Nucleus accumbens (tissue), 56 donors: ENCODE data around the gene KCNIP2.

Experiments used
- DNase-seq, 56 donors: peaks; one replicate each; lab custom pipeline; 2025; lab: John Stamatoyannopoulos, UW

The KCNIP2 gene

DNA sequence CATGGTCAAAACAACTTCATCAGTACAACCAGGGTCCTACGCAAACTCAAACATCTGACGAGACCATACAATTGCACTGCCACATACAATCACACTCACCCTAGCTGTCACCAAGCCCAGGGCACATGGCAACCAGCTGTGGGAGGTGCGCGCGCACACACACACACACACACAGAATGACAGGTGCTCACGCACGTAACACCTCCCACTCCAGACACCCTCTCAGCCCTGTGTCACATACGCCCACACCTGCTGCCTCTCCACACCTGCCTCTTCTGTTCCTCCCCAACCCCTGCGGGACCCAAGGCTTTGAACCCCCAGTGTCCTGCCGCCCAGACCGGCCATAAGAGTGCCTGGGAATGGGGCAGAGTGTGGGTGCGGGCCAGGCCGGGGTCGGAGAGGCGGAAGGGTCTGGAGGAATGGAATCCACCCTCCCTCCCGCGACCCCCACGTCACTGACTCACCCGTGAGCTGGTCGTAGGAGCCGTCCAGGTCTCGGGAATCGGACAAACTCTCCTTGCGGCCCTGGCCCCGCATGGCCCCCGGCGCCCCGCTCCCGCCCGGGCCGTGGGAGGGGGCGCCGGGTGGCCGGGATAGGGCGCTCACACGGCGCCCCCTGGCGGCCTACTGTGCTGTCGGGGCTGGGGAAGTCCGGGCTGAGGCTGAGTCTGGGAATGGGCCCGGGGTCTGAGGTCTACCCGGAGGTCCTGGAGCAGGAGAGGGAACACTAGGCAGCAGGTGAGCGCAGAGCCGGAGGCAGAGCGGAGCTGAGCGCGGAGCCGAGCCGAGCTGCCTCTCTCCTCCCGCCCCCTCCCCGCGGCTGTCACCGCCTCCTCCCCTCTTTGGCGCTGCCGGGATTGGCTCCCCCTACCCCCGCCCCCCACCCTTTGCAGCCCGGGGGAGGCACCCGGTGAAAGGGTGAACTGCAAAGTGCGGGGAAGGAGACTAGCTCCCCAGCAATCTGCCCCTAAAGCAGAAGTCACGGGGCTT, at the start of gene KCNIP2:
Gene KCNIP2, minus strand, starts transcription at position 769 of the 990 bp plus-strand sequence. Its CDS starts 232 bp downstream, at position 537.
- peak in 46 of 56 donors; percentile 15 to 88 (median 59) for DNase-seq

DNA sequence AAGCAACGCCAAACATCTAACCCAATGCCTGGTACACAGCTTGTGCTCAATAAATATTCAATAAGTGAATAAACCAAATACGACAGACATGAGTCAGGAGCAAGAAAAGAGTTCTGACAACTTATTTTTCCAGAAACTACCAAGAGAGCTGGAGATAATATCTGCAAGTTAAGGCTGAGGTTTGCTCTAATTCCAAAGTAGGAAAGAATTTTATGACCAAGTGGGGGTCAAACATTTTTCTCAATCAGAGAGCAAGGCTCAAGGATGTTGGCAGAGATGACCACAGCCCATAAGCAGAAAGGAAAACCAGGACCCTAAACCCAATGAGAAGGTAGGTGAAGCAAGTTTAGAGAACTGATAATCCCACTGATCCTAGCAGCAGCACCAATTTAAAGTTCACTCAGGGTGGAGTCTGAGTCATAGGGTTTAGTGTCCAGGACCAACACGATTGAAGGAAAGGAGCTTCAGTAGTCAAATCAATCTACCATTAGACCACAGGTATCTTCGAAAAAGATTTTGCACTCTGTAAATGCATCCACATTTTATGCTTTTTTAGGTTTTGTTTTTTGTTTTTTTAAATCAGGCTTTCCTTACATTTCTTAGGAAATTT, 49.3 kb upstream of the KCNIP2 start:
- DNase-seq = no peak

DNA sequence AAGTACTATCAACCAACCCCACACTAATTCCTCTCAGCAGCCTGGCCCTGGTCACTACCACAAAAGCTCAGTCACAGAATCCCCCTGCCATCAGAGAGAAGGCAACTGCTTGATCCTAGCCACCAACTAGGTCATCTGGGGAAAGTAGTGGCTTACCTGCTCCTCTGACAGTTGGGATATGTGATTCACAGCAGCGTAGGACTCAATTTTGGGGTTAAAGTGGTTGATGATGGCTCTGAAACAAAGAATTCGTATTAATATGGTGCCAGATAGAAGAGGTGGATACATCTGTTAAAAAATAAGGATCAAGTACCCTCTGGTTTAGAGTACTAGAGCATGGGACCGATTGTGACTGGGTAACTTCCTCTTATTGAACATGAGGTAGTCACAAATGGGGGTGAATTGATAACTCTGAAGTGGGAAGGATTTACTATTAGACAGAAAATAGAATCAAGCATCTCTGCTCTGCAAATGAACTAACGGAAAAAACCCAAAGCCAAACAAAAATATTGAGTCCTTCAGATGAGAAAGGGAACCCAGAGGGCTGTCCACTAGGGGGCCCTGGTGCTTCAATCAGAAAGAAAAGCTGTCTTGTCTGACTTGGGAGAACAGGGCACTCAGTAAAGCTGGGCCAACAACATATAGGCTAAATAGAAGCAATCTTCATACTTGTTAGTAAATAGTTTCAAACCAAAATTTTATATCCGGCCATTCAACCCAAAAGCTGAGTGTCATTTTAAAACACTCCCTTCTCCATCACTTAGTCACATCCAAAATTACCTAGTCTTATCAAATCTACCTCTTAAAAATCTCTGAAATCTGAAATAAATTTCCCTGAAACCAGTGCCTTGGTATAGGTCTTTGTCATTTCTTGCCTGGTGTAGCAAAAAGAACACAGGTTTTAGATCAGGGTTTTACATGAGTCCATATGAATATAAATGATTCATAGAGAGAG, 45.9 kb upstream of the KCNIP2 start:
- DNase-seq = peak in 49 of 56 donors; percentile 6 to 89 (median 49)

DNA sequence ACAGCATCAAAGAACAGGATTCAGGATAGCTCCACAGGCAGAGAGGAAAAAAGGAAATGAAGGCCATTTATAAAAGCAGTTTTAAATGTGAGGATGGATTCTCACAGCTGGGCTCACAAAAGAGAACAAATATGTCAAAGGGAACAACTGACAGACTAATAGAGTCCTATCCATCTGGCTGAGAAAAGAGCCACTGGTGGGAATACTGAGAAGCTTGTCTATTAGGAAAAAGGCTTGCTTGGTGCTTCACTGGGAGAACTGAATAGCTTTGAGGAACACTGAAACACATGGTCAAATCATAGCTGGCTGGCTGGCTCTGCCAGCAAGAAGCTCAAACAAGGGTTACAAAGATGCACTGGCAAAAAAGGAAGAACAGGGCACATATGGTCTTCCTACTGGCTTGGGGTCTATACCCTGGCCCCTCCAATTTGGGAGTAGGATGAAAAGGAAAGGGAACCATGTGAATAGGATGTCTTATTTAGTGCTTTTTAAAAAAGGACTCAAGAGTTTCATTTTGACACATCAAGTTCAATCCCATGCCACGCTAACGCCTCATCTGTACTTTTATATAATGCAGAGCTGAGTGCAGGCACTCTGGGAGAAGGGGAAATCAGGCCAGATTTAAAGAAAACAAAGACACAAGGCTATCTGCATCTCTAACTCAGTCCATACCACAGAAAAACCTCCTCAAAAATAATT, 44.8 kb upstream of the KCNIP2 start:
- peak in 16 of 56 donors; percentile 1 to 26 (median 8) for DNase-seq

DNA sequence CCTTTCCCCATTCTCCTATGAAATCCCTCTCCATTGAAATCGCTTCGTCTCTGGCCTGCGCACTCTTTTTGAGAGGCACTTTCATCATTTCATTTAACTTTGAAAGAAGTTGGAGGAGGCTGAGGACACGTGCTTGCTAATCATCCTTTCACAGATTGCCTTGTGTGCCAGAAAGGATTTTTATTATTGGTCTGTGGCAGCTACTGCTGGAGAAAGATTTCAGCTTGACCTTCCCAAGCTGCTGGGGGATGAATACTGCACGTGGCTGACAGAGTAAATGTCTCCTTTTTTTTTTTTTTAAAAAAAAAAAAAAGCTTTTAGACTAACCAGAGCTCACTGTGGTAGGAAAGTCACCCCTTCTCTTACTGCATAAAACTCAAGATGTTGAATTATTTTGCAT, 44.2 kb upstream of the KCNIP2 start:
- DNase-seq = no peak

DNA sequence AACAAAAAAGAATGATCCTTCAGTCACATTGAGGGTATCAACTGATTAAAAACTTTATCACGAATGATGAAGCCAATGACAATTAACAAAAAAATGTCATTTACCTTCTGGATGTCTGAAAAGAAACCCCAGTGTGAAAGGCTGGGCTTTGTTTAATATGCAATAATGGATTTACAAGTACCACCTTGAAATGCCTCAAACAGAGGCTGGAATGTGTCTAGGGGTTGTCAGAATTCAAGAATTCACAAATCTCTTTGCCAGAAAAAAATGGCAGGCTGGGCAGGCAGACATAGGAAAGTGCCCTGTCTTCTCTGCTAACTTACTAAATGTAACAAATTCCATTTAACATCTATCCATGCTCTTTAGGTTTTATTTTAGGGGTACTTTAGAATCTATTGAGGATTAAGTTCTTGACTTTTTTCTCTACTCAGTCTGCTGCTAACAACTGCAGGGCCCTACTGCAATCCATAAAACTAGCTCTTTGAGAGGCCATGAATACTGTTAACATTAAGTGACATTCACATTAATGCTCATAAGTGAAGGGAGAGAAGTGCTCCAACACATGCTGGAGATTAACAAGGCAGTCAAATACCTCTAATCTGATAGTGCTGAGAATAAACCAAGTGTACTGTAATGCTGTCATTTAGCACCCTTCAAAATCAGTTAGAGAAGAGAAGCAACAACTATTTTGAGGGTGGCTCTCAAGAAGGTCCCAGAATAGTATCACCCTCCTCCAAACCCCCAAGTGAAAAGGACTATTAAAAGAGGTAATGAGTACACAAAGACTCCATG, 43.1 kb upstream of the KCNIP2 start:
- DNase-seq = no peak

DNA sequence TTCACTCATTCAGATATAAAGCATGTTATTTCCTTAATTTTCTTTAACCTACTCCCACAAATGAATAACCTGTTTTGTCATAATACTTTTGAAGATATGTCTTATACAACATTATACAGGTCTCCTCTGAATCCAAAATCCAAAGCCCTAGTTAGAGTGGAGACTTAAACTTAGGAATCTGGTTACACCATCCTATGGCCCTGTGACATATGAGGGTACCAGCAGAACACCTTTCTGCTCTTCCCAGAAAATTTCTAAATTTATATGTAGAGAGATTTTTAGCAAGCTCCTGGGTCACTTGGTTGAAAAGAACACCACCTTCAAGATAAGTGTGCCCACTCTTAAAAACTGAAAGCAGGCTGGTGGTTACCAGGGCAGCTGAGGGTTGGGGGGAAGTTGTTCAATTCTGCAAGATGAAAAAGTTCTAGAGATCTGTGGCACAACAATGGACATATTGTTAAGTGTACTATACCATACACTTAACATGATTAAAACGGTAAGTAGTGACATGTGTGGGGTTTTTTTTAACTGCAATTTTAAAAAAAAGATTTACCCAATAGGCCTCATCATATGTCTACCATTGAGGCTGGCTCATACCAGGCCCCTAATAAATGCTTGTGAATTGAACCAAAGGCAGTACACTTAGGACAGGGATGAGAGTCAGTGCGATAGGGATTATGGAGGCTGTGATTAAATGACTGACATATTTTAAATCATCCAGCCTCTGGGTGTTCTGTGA, 37.6 kb upstream of the KCNIP2 start:
- no peak for DNase-seq

DNA sequence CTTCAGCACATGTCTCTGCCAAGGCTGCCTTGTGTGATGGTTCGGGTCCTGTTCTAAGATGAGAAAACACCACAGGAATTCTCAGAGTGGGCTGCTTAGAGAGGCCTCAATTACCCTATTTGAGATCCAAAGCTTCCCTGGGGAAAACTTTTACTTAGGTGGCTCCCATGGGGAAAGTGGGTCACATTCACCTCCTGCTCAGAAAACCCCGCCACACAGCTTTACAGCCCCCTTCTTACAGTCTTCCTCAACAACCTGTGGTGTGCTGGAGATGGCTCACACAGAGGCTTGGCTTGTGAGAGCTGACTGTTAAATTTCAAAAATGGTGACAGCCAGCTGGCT, 36.6 kb upstream of the KCNIP2 start:
- no peak for DNase-seq

DNA sequence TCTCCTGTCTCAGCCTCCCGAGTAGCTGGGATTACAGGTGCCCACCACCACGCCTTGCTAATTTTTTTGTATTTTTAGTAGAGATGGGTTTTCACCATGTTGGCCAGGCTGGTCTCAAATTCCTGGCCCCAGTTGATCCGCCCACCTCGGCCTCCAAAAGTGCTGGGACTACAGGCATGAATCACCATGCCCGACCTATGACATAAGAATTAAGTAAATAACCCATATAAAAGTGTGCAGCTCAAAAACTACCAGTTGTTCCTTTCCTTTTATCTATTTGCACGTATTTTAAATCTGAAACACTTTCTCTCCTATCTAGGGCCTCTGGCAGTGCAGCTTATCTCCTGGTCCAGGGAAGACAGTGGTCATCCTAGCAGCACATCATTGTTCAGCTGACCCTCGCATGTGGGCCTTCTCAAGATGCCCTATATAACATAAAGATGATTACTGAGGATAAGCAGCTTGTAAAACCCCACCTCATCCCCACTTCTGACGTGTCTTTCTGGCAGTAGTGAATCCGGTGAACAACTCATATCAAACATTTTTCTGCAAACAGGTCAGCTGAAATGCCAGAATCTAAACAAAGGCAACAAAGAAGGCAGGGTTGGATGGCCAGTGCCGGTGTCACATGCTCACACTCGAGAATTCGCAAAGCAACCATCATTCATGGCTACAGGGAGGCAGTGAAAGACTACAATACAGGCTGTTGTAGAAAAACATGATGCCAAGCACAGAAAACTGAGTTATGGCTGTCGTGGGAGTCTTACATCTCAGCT, 36.0 kb upstream of the KCNIP2 start:
- peak in 36 of 56 donors; percentile 6 to 68 (median 18) for DNase-seq

DNA sequence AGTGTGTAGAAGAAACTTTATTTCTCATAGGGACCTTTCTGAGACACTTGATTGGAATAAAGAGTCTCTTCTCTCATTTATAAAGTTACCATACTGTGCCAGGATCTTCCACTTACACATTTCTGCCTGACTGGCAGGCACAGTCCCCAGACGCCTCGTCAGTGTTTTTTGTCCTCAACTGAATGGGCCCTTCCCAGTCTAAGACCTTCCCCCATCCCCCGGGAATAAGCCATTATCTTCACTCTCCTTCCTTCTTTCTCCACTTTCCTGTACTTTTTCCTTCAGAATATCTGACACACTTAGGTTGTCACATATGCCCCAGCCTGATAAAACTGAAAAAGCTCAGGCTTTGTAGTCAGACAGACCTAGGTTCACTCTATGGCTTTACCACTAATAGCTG, 35.3 kb upstream of the KCNIP2 start:
- DNase-seq = peak in 1 of 56 donors; percentile 5

DNA sequence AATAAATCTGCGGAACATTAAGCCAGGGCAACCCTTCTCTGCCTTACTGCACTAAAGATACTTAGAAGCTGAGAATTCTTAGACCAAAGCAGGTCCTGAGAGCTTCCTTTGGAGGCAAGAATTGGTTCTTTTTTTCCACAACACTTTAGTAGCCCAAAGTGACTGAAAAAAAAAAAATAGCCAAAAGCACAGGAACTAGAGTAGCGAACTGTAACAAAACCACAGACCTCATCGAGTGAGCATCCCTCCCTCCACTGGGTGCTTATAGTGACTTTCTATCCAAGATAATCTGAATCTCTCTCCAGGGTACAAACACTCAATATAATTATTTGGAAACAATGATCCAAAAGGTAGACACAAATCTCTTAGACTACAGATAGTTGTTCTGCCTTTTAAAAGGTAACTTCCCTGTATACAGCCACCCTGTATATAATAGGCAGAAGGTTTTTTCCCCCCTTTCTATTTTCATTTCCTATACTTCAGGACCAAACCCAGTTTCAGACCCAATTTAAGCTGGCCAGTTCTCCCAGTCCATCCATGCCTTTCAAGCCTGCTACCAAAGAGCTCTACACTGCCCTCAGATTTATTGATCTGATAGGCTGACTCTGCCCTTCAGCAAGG, 31.6 kb upstream of the KCNIP2 start:
- DNase-seq = no peak

DNA sequence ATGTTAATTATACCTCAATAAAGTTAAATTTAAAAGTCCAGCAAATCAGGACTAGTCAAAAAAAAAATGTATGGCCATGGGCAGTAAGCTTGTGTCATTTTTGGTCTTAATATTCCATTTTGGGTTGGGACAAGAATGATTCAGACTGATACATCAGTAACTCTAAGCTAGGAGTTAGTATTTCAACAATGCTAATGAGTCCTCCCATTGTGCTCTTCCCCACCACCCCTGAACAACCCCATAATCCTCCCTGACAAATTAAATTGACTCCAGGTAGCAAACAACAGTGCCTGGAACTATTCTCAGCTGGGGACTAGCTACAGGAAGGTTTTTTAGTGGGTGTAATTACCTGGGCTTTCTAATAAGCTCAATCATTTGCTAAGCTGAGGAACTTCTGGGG, 30.7 kb upstream of the KCNIP2 start:
- DNase-seq = no peak

DNA sequence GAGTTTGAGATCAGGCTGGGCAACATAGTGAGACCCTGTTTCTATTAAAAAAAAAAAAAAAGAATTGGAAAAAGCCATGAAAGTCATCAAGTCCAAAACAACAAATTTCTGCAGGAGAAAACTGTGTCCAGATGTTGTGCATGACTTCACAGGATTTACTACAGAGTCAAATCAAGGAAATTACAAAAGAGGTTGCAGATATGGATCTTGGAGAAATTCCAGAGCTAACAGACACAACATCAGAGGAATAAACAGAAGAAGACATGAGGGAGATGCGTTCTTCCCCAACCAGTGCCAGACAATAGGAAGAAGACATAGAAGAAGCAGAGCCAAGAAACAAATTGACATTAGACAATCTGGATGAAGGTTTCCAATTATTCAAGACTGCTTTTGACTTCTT, 24.3 kb upstream of the KCNIP2 start:
- no peak for DNase-seq

DNA sequence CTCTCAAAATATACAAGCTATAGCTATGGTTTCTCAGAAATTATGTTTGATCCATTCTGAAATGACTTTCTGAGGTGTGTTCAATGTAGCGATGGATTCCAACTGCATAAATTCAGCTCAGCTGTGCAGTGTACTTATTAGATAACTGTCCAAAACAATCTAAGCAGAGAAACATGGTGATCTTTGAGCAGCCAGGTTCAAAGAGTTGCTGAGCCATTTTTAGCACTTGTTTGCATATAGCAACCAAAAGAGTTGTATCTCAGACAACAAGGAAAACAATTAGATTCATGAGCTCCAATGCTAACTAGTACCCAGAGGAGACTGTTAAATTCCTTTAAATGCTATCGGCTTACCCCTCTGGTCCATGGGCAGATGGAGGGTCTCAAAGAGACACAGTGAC, 15.9 kb upstream of the KCNIP2 start:
- no peak for DNase-seq

DNA sequence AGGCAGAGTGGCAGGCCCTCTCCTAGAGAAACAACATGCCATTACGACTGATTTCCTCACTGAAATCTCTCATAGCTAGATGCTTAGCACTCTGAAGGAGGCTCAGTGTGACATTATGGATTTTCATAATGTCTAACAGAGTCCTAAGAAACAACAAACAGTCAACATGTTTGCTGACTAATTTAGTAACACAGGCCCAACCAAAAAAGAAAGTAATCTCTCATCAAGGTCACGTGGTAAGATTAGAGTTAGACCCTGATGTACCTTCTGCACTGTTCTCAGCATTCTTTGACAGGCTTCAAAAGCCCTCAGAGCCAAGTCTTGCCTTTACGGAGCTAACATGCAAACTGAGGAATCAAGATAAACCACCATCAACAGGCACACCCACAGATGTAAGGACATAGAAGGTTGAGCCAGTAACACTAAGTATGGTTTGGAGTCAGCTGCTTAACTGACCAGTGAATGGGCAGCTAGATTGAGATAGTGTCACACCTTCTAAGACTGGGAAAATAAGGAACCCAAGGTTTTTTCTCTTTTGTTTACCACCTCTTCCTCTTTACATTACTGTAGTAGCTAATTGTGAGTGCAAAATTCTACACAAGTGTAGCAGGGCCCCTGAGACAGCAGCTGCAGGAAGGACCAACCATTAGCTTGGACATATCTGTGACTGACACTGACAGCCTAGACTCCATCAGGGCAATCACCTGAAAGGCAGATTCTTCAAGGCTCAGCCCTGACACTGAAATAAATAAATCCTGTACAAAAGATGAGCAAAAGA, 15.3 kb upstream of the KCNIP2 start:
- no peak for DNase-seq

DNA sequence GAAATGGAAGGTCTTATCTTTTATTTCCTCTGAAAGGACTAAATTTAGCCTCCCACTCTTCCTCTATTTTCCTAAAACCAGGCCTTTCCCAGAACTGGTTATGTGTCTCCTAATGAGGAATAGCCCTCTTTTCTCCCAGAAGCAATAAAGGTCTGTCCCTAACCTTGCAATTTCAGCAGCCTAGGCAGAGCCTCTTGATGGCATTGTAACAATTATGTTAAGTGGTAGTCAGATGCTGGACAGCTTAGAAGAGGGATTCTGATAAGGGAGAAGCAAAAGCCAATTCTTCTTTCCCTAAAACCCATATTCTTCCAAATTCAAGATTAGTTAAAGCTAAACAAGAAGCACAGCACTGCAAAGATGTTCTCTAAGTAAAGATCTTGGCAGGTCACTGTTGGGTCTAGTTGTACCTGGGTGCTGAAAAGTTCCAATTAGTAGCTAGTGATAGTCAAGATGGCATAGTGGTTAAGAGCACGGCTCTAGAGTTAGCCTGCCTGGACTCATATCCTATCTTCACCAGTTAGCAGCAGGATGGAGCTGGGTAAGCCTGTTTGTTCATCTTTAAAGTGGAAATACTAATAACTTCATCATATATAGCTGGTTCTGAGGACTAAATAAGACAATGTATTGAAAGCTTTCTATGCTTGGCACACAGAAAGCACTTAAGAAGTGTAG, 14.3 kb upstream of the KCNIP2 start:
- DNase-seq = no peak
